Stimulated activated naive CD4-positive, alpha-beta T cell (primary cell): ENCODE results near the gene NCAM1.
A peak's percentile ranks its signal among the peaks of the same experiment; 100 is the strongest.
"Not testable (repeated sequence)": the region's sequence is repeated elsewhere in the genome, so short reads cannot be mapped to it uniquely, and the experiment has no call there.

Experiments used
- DNase-seq, 6 experiments: peaks; one replicate each; lab custom pipeline; 2025; lab: John Stamatoyannopoulos, UW

Gene NCAM1

GRCh38 chr11:113278481-113278880 lies 317.3 kb downstream of the NCAM1 start:
- no peak for DNase-seq

DNA sequence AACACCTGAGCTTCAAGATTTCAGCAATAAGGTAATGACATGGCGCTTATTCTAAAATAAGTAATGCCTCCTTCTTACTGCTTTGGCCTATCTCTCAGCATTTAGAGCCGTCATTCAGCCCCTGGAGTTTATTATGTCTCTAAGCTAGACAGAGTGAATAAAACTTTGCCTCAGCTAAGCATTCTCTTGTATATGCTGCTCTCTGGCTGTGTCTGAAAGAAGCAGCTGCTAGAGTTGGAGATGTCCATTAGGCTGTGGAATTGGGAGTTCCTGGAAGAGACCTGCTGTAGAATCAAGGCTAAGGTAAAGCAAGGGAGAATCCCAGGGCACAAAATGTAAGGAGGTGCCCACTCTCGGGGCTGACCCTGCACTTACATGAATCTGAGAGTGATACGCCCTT lies 317.7 kb downstream of the NCAM1 start:
- no peak for DNase-seq

DNA sequence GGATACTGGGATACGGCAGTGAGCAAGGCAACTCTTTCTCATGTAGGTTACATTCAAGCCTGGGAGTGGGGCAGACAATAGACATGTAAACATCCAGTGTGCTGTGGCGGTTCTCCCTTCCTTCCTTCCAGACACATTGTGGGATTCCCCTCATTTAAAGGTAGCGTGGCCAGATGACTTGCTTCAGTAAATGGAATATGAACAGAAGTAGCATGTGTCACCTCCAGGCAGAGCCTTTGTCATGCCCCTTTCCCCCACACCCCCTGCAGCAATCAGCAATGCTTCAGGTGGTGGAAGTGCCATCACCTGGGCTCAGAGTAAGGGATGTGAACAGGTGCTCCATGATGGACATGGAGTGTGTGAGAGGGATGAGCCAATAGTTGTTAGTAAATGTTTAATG lies 318.4 kb downstream of the NCAM1 start:
- no peak for DNase-seq

- no peak for DNase-seq
These were observed 320.0 kb downstream of the NCAM1 start for GRCh38 chr11:113281052-113281725.

DNA sequence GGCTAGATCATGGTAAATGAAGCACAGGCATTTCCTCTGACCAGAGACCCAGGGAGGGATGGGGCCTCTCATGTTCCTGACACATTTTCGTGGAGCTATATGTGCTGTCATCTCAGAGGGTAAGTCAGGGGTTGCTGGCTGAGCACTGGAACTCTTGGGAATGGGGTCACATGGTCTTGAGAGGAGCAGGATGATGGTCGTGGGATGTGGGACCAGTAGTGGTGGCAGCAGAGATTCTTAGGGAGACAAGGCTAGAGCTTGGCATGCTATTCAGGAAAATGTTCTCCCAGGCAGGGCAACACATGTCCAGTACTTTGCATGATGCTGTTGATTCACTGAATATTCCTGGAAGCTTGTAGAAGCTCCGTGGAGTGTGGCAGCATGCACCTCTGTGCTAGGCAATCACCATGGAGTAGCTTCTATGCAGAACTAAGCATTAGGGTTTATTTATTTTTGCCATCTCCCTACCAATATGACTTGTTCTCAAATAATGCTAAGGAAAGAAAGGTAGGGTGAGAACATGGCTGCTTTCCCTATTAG lies 321.7 kb downstream of the NCAM1 start:
- no peak for DNase-seq

- no peak for DNase-seq
These were observed 322.7 kb downstream of the NCAM1 start for GRCh38 chr11:113283881-113284280.

- DNase-seq: no peak
These were observed 324.8 kb downstream of the NCAM1 start for GRCh38 chr11:113286009-113286408.

GRCh38 chr11:113286509-113287497 lies 325.6 kb downstream of the NCAM1 start:
- no peak for DNase-seq

- no peak for DNase-seq
These were observed 326.6 kb downstream of the NCAM1 start for GRCh38 chr11:113287801-113288200.

DNA sequence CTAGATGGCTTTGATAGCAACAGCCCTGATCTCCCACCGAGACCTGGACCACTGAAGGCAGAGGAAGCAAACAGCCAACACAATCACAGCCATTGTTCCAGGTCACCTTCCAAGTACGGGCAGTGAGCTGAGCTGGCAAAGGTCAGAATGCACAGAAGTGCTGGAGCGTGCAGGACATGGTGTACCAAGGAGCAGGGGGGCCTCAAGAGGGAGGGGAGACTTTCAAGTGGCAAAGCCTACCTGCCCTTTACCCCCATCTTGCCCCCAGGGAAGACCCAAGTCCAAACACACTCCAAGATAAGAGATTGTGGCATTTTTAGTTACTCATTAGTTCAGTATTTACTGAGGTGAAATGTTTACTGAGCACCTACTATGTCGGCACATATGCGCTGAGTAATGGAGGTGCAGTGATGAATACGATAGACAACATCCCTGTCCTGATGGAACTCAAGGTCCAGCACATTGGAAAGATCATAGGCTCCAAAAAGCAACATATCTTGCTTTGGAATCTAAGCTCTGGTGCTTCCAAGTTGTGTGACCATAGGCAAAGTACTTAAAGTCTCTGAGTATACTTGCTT lies 327.2 kb downstream of the NCAM1 start:
- DNase-seq: no peak

DNA sequence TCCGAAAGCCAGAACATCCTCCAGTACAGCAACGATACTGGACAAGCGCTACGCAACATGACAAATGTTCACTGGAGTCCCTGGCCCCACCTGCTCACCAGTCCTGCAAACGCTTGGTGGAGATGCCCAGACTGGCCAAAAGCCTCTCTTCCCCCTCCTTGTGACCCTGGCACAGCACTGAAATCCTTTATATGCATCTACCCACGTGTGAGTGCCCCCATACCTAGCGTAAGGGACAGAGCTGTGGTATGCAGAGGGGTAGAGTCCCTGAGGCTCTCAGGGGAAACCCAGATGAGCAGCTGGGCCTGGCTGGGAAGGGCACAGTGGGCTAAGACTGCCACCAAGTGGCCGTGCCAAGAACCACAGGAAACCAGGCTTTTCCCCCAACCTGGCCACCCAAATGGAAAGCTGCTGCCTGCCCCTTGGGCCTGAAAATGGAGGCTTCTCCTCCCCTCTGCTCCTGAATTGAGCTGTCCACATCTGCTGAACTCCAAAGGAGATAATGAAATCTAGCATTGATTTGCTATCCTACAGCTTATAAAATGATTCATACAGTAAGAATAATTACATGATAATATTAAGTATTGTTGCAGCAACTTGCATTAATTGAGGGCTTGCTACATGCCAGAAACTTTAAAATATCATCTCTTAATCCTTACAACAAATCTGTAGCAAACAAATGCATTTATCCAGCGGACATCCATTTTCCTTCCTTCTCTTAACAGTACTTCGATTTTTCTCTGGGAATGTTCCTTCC lies 328.4 kb downstream of the NCAM1 start:
- DNase-seq: peak in 5 of 6 experiments; percentile 30 to 56 (median 43)

DNA sequence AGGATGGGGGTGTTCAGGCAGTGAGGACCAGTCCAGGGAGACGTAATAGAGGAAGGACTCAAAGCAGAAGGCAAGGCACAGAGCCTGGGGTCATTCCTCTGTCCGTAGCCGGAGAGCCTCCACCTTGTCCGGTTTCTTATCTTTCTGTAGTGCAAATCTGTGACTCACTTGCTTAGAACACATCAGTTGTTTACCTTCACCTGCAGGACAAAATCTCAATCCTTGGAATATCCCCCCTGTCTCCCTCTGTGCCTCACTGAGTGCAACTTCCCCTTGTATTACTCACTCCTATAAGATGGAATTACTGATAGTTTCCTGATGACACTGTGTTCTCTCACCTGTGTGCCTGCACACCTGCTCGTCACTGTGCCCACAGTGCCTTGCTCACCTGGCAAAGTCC lies 332.7 kb downstream of the NCAM1 start:
- DNase-seq: no peak

DNA sequence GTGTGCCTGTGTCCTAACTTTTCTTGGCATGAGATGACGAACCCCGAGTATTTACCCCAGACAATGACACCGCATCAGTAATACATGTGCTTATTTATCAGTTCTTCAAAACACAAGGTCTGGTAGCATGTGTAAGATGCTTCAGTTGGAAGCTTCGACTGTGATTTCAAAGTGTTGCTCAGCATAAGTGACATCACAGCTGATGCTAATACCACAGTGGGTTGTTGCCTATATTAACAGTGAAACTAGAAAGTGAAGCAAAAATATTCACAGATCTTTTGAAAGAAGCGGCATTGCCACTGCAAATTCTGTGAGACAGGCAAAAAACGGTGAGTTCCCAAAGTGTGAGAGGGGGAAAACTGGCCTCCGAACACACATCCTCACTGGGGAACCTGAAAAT lies 334.8 kb downstream of the NCAM1 start:
- DNase-seq: no peak

- no peak for DNase-seq
These were observed 335.4 kb downstream of the NCAM1 start for GRCh38 chr11:113296447-113297205.

DNA sequence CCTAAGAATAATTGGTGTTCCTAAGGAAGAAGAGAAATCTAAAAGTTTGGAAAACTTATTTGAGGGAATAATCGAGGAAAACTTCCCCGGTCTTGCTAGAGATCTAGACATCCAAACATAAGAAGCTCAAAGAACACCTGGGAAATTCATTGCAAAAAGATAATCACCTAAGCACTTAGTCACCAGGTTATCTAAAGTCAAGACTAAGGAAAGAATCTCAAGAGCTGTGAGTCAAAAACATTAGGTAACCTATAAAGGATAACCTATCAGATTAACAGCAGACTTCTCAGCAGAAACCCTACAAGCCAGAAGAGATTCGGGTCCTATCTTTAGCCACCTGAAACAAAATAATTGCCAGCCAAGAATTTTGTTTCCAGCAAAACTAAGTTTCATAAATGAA lies 337.3 kb downstream of the NCAM1 start:
- not testable (repeated sequence) for DNase-seq

DNA sequence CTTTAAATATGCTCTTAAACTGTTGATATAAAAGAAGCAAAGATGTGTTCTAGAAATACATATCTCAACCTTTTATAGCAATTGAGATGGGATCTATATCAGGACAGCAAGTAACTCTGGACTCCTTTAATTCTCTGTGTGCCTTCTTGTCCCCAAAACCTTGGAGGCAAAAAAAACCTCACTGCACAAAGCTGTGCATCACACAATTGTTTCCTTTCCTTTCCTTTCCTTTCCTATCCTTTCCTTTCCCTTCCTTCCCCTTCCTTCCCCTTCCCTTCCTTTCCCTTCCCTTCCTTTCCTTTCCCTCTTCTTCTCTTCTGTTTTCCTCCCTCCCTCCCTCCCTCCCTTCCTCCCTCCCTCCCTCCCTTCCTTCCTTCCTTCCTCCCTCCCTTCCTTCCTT lies 343.7 kb downstream of the NCAM1 start:
- no peak for DNase-seq

DNA sequence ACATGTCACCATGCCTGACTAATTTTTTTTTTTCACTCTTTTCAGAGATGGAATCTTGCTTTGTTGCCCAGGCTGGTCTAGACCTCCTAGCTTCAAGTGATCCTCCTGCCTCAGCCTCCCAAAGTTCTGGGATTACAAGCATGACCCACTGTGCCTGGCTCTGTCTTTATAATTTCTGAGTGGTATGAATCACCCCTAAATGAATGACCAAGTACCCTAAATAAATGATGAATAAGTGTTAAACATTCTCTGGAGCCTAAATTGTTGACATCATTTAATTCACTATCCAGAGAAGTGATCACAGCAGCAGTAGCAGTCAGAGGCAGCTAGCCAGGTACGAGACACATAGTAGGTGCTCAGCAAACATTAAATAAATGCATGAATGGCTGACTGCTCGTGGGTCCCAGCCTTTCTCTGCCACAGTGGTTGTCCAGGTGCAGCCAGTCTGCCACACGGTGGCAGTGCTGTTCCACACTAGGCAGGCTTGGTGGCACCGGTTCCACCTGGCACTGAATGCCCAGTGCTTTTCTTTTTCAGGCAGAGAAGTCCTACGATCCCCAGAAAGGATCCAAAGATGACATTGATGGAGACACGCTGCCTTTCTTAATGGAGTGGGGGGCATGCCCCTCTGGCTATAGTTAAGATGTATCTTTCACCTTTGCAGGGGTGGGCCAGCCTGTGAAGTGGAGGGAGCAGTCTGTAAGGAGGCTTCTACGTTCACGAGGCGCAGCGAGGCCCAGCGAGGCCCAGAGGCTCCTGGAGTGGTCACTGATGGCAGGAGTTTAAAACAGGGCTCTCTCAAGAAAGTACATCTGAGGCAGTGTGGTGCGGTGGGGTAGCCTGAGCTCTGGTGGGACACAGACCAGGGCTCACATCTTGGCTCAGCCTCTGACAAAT lies 344.5 kb downstream of the NCAM1 start:
- DNase-seq: peak; percentile 49 to 62 (median 52)

GRCh38 chr11:113308601-113309000 lies 347.4 kb downstream of the NCAM1 start:
- no peak for DNase-seq

DNA sequence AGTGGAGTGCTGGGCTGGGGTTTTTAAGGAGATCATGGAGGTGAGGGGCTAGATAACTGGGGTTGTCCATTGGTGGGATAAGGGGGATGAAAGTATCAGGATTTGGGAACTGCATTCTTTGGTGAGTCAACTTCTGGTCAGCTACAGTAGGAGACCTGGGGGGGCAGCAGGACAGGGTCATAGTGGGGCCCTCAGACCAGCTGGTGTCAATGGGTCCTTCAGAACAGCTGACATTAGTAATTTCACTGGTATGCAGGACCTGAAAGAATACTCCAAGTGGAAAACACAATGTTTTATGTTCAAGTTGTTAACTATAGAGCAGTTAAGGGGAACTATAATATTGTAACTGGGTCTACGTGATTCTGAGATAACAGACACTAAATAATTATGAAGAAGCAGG lies 350.3 kb downstream of the NCAM1 start:
- no peak for DNase-seq

- DNase-seq: no peak
These were observed 352.4 kb downstream of the NCAM1 start for GRCh38 chr11:113313601-113314000.
